ENCODE measurements around the gene RFWD3.
"Not testable (repeated sequence)": the region's sequence is repeated elsewhere in the genome, so short reads cannot be mapped to it uniquely, and the experiment has no call there.

Gene RFWD3

GRCh38 chr16:74666010-74666421 lies 661 bp downstream of the RFWD3 start:
- DNase-seq, result no peak

GRCh38 chr16:74661064-74661463 lies 5.6 kb downstream of the RFWD3 start:
- no peak for DNase-seq

- DNase-seq, result no peak
These were observed 6.3 kb downstream of the RFWD3 start for GRCh38 chr16:74660383-74660782.

GRCh38 chr16:74659041-74659440 lies 7.6 kb downstream of the RFWD3 start:
- no peak for DNase-seq

GRCh38 chr16:74657870-74658642 lies 8.6 kb downstream of the RFWD3 start:
- DNase-seq, result no peak

- DNase-seq, result no peak
These were observed 12.1 kb downstream of the RFWD3 start for GRCh38 chr16:74654536-74655050.

- DNase-seq, result not testable (repeated sequence)
These were observed 13.8 kb downstream of the RFWD3 start for GRCh38 chr16:74652883-74653282.

GRCh38 chr16:74652249-74652648 lies 14.4 kb downstream of the RFWD3 start:
- no peak for DNase-seq

GRCh38 chr16:74651841-74652240 lies 14.8 kb downstream of the RFWD3 start:
- no peak for DNase-seq

GRCh38 chr16:74650966-74651567 lies 15.6 kb downstream of the RFWD3 start:
- DNase-seq, result no peak

GRCh38 chr16:74649839-74650504 lies 16.7 kb downstream of the RFWD3 start:
- no peak for DNase-seq

GRCh38 chr16:74641969-74642368 lies 24.7 kb downstream of the RFWD3 start:
- DNase-seq, result no peak

- DNase-seq, result no peak
These were observed 28.8 kb downstream of the RFWD3 start for GRCh38 chr16:74637742-74638453.

GRCh38 chr16:74635303-74635702 lies 31.4 kb downstream of the RFWD3 start:
- no peak for DNase-seq

GRCh38 chr16:74633686-74634085 lies 33.0 kb downstream of the RFWD3 start:
- no peak for DNase-seq

- DNase-seq, result no peak
These were observed 39.0 kb downstream of the RFWD3 start for GRCh38 chr16:74627506-74628220.

- no peak for DNase-seq
These were observed 39.8 kb downstream of the RFWD3 start for GRCh38 chr16:74626741-74627416.

GRCh38 chr16:74625500-74626350 lies 41.0 kb downstream of the RFWD3 start:
- DNase-seq, result no peak

GRCh38 chr16:74623839-74624235 lies 42.8 kb downstream of the RFWD3 start:
- no peak for DNase-seq

GRCh38 chr16:74623214-74623838 lies 43.4 kb downstream of the RFWD3 start:
- DNase-seq, result no peak
